ENCODE measurements around the gene CSHL1.
"Not testable (repeated sequence)": the region's sequence is repeated elsewhere in the genome, so short reads cannot be mapped to it uniquely, and the experiment has no call there.

The CSHL1 gene

GRCh38 chr17:63881935-63882601 is 29.0 kb downstream of the CSHL1 start, which contains the start of gene GH2:
GH2 (minus strand) TSS chr17:63881944; CDS start chr17:63881801, 143 bp downstream.
- peak; percentile 71 for DNase-seq

GRCh38 chr17:63881337-63881736 is 29.7 kb downstream of the CSHL1 start:
- DNase-seq: not testable (repeated sequence)

- DNase-seq: no peak
Observed at GRCh38 chr17:63880706-63881105, 30.4 kb downstream of the CSHL1 start.

GRCh38 chr17:63878413-63878812 is 32.6 kb downstream of the CSHL1 start:
- not testable (repeated sequence) for DNase-seq

GRCh38 chr17:63874693-63875092 is 36.4 kb downstream of the CSHL1 start:
- DNase-seq: not testable (repeated sequence)

- DNase-seq: not testable (repeated sequence)
Observed at GRCh38 chr17:63874061-63874626, 36.9 kb downstream of the CSHL1 start.

- not testable (repeated sequence) for DNase-seq
Observed at GRCh38 chr17:63873577-63873976, 37.5 kb downstream of the CSHL1 start, which contains the start of gene CSH2. CSH2 (minus strand) TSS chr17:63873677; CDS start chr17:63873614, 63 bp downstream.

GRCh38 chr17:63871646-63872365 is 39.3 kb downstream of the CSHL1 start:
- not testable (repeated sequence) for DNase-seq

GRCh38 chr17:63870292-63870665 is 40.8 kb downstream of the CSHL1 start:
- not testable (repeated sequence) for DNase-seq

GRCh38 chr17:63869491-63870291 is 41.4 kb downstream of the CSHL1 start:
- DNase-seq: not testable (repeated sequence)

- DNase-seq: not testable (repeated sequence)
Observed at GRCh38 chr17:63866625-63867024, 44.4 kb downstream of the CSHL1 start.

Measured in CD4-positive, alpha-beta T cell treated with Interleukin-17A for 4 hours (primary cell).